ENCODE data around the gene DNASE1L1.

DNA sequence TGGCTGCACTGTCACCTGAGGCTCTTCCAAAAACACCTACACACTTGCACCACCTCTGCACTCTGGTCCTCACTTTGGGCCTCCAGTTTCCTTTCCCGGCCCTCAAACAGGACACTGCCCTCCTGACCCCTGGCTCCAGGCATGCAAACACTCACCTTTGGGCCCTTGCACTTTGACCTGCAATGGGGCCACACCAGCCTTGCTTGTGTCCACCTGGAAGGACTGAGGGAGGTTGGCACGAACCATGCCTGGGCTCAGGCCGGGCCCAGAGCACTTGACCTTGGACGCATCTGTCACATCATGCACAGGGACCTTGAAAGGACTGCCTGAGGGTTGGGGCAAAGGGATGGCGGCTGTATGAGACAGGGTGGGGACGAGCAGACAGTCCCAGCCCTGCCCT is 50.2 kb downstream of the DNASE1L1 start:
- TF ChIP-seq CTCF (conservative IDR thresholded peaks at IDR 0.05 in 1 of 2, IDR thresholded peaks at IDR 0.05 in 1 of 2; ENCODE audit: low read depth in 1 of 2, low read length in 2 of 2) (no peak), EZH2 (IDR thresholded peaks at IDR 0.05; ENCODE audit: low read length, missing control alignments) (no peak)

Data from fibroblast of lung (primary cell).